Fibroblast of villous mesenchyme (primary cell): Measurements from ENCODE around the gene ICAM3. TPM values are rescaled to one million over a fixed set of nuclear protein-coding genes. Genes with fewer than 3 reads are reported as not detected.

Experiments used
- DNase-seq: peaks from one replicate; pipeline ENCODE4 v3.0.0-alpha.2; 2010; ENCODE audit warnings: low read depth
- H3K4me3 ChIP-seq: 2 replicates; pipeline ENCODE4 v1.5.1; 2011; ENCODE audit warnings: low read depth, mild to moderate bottlenecking, low read length
- total RNA-seq: library from RNA; depleted of rRNA; stranded (reverse); fragments of >200 nt; gene quantifications from 2 replicates; pipeline ENCODE4 v1.2.3, GENCODE V29; 2012
- TF ChIP-seq, protein P1 (sequence below): IDR thresholded peaks from 2 replicates; pipeline ENCODE4 v1.5.1; 2012; ENCODE audit warnings: low read depth, mild to moderate bottlenecking, low read length; ENCODE audit not compliant: insufficient read depth

Gene ICAM3
- total RNA-seq, 1 donor = 4.3 TPM

DNA sequence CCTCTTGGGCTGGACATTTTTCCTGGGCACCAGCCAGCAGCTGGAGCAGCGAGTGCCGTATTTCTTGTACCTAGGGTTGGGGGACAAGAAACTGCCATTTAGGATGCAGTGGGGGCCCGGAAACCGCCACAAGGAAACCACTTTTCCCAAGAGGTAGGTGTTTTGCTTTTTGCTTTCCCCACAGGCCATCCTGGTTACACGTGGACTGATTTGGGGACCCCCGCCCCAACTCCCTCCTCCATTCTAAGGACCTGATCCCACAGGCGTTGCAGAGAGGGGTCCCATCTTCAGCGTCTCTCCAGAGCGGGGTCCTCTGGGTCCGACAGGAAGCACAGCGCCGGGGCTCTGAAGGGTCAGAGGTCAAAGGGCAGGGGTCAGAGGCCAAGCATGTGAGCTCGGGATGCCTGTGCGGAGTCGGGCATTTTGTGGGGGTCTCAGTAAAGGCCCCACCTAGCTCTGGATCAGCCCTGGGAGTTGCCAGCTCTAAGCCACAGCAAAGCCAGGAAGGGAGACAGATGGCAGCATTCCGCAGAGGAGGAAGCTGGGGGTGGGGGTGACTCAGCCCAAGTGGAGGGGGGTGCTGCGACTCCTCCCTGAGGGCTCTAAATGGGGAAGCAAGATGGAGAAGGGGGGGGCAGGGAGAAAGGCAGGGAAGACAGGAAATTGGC, 34.2 kb downstream of the ICAM3 start:
- no peak overlapping the region for H3K4me3 ChIP-seq
- TF ChIP-seq, protein P1, sequence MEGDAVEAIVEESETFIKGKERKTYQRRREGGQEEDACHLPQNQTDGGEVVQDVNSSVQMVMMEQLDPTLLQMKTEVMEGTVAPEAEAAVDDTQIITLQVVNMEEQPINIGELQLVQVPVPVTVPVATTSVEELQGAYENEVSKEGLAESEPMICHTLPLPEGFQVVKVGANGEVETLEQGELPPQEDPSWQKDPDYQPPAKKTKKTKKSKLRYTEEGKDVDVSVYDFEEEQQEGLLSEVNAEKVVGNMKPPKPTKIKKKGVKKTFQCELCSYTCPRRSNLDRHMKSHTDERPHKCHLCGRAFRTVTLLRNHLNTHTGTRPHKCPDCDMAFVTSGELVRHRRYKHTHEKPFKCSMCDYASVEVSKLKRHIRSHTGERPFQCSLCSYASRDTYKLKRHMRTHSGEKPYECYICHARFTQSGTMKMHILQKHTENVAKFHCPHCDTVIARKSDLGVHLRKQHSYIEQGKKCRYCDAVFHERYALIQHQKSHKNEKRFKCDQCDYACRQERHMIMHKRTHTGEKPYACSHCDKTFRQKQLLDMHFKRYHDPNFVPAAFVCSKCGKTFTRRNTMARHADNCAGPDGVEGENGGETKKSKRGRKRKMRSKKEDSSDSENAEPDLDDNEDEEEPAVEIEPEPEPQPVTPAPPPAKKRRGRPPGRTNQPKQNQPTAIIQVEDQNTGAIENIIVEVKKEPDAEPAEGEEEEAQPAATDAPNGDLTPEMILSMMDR = no peak
- DNase-seq = peak; percentile 8

DNA sequence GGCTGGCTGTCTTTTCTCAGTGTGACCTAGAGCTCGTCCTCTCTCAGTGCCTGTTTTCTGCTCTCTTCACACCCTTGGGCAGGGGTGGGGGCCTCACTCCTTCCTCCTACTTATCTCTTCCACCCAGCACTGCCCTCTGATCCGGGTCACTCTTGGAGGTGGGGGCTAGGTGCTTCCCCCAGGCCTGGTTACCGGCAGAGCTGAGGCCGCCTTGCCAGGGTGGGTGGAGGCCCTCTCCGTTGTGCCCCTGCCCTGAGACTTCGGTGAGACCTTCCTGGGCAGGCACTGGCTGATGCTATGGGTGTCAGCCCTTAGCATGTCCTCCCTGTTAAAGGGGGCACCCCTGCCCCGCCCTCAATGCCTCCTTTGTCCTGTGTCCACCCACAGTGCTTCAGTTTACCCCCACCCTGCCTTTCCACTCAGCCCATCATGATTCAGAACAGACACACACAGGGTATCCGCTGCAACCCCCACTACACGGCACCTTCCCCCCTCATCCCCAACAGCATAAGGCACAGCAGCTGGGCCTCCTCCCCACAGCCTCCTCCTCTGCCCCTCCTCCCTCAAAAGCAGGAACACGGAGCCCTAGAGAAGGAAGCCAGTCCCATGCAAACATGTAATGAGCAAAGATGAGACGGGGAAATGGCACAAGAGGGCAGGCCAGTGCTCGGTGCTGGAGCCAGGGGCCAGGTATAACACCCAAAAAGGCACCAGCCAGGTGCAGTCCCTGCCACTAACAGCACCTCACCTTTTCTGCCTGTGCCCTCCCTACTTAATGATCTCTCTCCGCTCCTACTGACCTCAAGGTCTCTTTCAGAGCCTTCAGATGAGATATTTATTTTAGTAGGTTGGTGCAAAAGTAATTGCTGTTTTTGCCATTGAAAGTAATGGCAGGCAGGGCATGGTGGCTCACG, 39.6 kb downstream of the ICAM3 start:
- DNase-seq = no peak
- TF ChIP-seq, protein P1 = no peak
- no peak overlapping the region for H3K4me3 ChIP-seq

DNA sequence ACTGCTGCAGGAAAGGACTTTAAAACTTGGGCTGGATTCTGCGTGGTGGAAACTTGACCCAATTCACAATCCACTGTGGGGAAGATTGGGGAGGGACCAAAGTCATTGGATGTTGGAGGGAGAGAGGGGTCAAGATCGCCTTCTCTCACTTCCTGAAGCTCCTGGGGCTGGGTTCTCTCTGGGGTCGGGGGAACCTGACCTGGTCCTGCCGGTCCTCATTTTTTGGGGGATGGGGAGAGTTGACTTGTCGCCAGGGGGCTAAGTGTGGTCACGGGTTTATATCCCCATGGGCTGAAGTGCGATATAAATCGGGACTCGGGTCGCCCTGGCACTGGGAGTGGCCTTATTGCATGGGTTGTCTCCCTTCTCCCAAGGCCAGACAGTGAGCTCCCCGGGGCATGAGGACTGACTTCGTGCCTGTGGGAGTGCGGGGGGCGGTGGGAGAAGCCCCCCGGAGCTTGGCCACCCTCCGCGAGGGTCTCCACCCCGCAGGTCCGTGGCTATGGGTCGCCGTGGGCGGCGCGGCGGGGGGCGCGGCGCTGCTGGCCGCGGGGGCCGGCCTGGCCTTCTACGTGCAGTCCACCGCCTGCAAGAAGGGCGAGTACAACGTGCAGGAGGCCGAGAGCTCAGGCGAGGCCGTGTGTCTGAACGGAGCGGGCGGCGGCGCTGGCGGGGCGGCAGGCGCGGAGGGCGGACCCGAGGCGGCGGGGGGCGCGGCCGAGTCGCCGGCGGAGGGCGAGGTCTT, 43.4 kb downstream of the ICAM3 start:
- no peak for DNase-seq
- H3K4me3 ChIP-seq = peak overlapping the region; percentile 15
- TF ChIP-seq, protein P1 = no peak

DNA sequence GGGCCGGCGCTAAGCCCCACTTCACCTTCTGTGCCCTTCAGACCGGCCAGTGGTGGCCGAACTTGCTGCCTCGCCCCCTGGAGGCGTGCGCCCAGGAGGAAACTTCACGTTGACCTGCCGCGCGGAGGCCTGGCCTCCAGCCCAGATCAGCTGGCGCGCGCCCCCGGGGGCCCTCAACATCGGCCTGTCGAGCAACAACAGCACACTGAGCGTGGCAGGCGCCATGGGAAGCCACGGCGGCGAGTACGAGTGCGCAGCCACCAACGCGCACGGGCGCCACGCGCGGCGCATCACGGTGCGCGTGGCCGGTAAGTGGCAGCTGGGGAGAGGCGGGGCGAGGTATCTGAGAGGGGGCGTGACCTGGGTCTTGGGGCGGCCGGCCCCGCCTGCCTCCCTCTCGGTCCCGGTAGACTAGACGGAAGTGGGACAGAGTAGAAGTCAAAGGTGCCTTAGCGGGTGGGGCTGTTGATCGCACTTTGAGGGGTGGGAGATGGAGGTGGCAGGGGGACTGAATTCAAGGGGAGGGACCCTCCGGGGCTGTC, 44.0 kb downstream of the ICAM3 start:
- peak; percentile 17 for DNase-seq
- peak overlapping the region; percentile 15 for H3K4me3 ChIP-seq
- TF ChIP-seq, protein P1 = peak; percentile 4

DNA sequence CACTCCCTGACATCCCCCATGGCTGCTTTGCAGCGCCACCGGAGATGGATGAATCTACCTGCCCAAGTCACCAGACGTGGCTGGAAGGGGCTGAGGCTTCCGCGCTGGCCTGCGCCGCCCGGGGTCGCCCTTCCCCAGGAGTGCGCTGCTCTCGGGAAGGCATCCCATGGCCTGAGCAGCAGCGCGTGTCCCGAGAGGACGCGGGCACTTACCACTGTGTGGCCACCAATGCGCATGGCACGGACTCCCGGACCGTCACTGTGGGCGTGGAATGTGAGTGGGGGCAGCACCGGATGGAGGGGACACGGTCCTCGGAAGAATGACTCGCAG, 45.1 kb downstream of the ICAM3 start:
- DNase-seq = no peak
- TF ChIP-seq, protein P1 = no peak

DNA sequence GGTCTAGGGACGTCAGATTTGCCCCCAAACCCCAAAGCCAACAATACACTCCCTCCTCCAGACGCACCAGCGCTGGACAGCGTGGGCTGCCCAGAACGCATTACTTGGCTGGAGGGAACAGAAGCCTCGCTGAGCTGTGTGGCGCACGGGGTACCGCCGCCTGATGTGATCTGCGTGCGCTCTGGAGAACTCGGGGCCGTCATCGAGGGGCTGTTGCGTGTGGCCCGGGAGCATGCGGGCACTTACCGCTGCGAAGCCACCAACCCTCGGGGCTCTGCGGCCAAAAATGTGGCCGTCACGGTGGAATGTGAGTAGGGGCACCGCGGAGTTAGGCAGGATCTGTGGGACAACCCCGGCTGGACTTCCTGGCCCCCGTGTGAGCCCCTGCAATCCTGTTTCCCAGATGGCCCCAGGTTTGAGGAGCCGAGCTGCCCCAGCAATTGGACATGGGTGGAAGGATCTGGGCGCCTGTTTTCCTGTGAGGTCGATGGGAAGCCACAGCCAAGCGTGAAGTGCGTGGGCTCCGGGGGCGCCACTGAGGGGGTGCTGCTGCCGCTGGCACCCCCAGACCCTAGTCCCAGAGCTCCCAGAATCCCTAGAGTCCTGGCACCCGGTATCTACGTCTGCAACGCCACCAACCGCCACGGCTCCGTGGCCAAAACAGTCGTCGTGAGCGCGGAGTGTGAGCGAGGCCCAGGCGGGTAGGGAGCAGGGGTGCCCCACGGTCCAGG, 45.6 kb downstream of the ICAM3 start:
- H3K4me3 ChIP-seq = no peak overlapping the region
- TF ChIP-seq, protein P1 = no peak
- DNase-seq = no peak

More for the DNA sequence above, 45.1 kb downstream of the ICAM3 start:
- H3K4me3 ChIP-seq = no peak overlapping the region
